CD1c-positive myeloid dendritic cell (primary cell): Measurements from ENCODE around the gene SOX10.
A peak's percentile ranks its signal among the peaks of the same experiment; 100 is the strongest.

ENCODE experiments used
- DNase-seq: peaks from one replicate; pipeline ENCODE4 v3.0.0-alpha.2; 2016; ENCODE audit errors: extremely low spot score

The SOX10 gene

DNA sequence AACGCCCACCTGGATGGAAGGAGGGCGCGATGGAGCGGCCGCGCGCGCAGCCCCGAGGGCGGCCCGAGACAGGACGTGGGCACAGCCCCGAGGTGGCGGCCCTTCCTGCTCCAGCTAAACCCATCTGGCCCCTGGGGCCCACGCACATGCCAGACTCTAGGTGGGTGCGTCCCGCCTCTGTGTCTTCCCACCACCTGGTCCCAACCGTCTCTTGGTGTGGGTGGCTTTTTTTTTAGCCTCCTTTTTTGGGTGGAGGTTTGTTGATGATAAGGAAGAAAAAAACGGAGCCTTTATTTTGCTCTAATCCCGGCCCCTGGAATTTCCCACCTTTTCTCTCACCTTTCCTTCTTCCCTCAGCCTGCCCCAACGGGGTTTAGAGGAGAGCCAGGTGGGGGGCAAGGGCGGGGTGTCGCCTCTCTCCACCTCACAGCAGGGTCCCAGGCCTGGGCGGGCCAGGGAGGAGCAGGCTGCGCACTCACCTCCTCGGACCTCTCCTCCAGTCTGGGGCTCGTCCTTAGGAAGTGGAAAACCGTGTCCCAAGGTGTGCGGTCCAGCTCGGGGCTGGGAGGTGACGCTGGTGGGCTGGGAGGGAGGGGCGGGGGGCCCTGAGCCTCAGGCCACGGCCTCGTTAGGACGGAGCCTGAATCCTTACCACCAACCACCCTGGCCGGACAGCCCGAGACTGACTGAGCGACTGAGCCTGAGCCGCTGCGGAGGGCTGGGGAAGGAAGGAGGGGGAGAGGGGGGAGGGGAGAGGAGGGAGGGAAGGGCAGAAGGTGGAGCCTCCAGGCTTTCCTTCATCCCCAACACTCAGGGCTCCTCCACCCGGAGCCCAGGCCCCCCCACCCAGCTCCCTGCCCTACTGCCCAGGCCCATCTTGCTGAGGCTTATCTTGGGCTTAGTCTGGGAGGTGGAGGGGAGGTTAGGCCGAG is at the start of gene SOX10:
TSS of gene SOX10 (minus strand) at position 696 of the 932 bp plus-strand sequence. CDS start 771 bp downstream, outside the sequence.
- no peak for DNase-seq

DNA sequence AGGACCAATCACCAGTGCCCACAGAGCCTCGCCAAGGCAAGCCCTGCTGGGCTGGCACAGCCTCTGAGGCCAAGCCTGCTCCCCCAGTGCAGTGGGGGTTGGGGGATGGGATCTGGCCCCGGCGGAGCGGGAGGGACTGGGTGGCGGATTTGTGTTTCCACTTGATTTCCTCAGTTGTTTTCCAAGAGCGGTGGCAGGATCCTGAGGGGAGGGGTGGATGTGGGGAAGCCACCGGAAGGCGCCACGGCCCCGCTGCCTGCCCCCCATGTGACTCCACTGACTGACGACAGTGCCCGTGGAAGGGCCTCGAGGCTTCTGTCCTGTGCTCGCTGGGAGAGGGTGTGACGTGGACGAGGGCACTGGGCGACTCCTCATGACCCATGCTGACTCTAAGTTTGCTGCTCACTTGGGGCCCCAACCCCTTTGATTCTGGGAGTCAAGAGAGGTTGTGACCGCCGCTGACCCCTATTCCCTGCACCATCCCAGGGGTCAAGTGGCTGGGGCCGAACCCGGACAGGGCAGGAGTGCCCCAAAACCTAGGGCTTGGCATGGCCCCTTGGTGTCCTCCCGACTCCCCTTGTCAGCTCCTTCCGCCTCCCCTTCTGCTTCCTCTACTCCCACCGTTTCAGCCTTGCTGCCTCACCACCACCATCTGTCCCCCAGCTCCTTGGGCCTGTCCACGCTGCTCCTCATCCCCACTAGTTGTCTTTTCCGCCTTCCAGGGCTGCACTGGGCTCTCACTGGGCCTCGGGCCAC is 49.3 kb upstream of the SOX10 start:
- DNase-seq: no peak

DNA sequence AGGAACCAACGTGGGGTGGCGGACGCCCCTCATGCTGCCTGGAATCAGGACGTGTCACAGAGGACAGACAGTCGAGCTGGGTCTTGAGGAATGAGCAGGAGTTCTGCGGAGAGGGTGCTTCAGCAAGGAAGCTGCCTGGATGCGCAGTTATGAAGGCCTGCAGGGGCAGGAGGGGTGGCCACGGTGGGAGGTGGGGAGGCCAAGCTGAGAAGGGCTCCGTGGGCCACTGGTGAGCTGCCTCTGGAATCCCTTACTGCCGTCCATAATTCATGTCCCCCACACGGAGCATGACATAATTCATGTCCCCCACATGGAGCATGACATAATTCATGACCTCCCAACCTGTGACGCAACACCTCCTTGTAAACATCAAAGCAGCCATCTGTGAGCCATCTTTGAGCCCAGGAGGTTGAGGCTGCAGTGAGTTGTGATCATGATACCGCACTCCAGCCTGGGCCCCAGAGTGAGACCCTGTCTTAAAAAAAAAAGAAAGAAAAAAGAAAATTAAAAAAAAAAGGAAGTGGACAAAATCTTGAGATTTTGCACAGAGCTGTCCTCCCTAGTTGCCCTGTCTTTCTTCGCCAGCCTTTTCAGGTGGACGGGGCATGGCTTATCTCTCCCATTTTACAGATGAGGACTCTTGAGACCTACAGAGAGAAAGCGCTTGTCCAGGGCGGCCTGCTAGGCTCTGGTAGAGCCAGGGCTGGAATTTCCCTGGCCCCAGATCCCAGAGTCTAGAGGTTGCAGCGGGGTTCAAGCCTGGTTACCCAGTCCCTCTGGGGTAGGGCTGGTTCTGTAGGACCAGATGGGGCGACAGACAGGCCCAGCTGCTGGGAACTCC is 48.5 kb upstream of the SOX10 start:
- DNase-seq: peak; percentile 12

DNA sequence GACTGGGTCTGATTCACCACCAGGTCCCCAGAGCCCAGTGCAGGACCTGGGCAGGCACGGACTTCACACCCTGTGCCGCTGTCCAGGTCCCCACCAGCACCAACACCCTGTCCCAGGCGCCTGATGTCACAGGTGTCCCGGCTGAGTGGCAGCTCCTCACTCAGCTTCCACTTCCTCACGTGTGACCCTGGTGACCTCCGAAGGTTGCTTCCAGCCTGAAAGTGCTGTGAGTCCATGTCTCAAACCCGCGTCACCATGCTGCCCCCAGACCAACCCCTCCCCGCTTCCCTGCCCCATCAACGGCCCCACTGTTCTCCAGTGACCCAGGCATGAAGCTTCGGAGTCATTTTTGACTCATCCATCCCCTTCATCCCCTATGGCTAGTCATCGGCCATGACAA is 47.1 kb upstream of the SOX10 start:
- DNase-seq: no peak

DNA sequence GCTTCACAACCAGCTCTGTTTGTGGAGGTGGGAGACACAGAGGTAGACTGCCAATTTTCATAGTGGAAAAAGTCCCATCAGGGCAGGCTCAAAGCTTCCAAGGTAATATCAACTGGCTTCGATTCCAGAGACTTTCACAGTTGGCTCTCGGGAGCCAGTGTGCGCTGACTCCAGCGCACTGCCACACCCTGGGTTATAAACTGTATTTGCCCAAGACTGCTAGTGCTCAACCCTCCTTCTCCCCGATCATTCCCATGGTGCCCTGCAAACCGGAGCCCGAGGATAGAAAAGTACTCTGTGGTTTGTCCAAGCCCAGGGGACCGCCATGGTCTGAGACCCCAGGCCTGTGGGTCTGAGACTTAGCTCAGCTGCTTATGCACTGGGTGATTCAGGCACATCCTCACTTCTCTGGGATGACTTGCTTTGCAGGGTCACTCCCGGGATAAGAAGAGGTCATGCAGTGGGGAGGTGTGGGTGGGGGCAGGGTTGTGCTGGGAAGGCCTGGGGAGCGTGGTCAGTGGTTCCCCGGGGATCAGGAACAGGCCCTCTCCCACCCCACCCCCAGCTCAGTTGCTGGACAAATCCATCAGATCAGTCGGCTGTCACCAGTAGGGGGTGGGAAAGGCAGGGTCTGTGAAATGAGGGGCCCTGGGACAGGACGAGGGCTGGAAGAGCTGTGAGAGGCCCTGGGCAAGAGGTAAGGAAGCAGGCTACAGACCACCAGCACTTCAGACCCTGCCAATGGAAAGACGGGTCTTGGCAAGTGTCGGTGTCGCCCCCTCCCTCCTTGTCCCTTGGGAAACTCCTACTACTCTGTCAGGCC is 46.2 kb upstream of the SOX10 start:
- DNase-seq: no peak

DNA sequence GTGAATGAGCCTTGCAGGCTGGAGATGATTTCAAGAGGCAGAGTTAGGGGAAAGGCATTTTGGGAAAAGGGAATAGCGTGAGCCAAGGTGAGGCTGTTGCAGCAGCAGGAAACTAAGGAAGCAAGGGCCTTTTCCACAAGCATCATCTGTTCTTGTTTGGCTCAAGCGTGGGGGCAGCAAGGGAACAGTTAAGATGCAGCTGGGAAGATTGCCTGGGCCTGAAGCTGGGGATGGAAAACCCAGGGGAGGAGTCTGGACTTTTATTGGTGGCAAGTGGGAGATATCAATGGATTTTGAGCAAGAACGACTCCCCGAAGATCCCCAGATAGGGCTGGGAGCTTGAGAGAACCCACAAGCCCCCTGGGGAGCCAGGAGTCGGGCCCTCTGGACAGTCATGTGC is 45.5 kb upstream of the SOX10 start:
- no peak for DNase-seq

DNA sequence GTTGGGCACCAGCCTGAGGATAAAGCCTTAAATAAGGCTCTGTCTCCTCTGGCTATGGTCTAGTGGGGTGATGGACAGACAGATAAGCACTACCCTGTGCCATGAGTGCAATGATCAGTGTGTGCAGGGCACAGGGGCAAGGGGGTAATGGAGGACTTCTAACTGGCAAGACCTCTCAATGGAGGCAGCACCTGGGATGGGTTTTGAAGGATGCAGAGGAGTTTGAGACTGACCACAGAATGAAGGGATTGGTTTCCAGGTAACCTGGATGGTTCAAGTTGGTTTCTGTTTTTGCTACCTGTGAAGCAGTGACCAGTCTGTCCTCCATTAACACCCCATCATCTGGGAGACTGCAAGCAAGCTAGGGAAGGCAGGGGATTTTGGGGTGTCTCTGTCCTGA is 45.0 kb upstream of the SOX10 start:
- DNase-seq: no peak

DNA sequence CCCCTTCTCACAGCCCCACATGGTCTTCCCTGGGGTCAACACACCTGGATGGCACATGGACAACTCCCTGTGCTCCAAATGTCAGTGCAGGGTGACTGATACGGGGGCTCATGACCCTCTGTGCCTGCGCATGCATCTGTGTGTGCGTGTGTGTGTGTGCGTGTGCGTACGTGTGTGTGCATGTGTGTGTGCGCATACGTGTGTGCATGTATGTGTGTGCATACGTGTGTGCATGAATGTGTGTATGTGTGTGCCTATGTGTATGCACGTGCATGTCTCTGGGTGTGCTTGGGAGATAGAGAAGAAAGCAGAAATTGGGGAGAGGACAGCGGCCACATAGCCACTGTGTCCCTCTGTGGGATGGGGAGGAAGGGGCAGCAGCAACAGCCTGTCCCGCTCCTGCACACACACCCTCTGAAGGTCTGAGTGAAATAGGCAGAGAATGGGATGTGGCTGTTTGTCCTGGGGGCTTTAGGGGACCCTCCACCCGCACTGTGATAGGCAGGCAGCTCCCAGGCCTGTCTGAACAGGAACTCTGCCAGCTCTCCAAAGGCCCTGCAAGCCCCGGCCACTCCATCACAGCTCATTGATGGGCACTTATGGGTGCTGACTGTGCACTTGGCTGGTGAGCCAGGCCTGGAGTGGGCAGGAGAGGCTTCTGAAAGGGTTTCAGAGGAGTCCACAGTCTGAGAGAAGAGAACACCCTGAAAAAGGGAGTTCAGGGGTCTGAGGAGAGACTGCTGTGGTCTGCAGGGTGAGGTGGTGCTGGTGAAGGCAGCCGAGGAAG is 44.2 kb upstream of the SOX10 start:
- DNase-seq: no peak

DNA sequence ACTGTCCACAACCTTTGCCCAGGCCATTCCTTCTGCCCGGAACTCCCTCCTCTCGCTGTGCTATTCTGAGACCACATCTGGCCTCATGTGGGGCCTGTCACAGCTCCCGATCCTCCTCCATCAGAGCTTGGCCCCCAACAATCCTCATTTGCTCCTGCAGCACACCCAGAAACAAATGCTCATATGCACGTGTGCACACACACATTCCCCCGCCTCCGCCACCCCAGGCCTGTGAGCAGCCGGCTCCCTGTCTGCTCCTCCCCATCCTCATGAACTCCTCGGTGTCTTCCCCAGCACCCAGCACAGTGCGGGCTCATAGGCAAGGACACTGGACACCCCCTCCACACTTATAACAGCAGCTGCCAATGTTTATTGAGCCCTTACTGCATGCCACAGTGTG is 43.1 kb upstream of the SOX10 start:
- DNase-seq: no peak

DNA sequence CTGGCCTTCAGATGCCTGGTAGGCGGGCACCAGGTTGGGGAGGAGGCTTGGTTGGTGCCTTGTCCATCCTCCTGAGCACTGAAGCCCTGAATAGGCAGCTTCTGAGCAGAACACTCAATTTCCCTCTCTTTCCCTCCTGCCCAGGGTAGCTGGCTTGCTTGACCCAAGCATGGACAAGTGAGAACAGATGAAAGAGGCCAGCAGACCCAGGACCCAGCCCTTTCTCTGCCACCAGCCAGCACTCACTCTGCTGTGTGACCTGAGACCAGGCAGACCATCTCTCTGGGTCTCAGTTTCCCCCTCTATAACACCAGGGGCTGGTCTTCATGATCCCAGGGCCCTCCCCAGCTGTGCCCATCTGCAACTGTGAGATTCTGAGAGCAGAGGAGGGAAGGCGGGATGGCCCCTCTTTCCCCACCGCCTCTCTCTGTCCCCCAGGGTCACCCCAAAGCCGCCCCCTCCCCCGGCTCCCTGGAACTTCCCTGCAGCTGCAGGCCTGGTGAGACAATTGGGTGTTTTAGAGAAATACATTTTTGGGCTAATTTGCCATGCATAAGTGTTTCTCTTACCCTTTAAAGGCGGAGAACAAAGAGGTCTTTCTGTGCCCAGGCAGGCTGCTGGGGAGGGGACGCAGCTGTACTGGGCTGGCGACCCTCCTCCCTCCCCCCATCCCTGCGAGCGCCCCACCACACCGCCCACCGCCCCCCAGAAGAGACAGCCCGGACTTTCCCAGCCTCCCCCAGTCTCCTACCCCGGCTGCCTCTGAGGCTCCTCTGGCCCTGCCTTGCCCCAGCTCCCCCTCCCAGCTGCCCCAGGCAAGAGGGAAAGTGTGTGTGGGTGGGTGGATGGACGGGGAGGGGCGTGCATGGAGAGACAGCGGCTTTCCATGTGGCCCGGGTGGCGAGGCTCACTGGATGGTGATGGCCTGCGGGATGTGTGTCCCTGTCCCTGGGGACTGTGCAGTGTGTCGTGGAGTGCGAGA is 42.1 kb upstream of the SOX10 start:
- no peak for DNase-seq

DNA sequence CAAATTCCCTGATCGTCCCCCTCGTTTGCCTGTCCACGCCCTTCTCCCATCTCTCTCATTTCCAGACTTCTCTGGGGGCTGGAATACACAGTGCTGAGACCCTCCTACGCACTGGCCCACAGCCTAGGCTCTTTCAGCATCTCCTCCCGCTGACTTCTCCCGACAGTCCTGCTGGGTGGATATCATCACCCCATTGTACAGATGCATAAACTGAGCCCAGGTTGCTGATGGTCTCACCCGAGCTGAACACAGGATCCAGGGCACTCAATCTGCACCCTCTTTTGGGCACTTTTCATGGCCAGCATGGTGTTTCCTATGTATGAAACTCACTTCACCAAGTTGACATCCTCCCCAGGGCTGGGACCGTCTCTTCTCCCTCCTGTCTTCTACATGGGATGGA is 41.2 kb upstream of the SOX10 start:
- DNase-seq: no peak

DNA sequence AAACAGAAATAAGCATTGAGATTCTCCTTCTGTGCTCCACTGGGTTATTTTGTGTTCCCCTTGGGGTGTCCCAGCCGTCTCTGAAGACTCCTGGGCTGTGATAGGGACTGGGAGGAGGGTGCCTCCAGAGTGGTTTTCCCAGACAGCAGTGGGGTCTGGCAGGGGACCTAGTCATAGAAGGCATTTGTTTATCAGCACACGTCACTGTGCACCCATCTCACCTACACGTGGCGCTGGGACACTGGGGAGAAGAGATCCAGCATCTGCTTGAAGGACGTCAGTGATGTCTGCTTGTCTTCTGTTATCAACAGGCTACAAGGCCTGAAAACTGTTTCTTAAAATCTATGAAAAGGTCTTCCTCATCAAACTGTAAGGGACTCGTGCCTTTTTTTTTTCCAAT is 38.7 kb upstream of the SOX10 start:
- no peak for DNase-seq

DNA sequence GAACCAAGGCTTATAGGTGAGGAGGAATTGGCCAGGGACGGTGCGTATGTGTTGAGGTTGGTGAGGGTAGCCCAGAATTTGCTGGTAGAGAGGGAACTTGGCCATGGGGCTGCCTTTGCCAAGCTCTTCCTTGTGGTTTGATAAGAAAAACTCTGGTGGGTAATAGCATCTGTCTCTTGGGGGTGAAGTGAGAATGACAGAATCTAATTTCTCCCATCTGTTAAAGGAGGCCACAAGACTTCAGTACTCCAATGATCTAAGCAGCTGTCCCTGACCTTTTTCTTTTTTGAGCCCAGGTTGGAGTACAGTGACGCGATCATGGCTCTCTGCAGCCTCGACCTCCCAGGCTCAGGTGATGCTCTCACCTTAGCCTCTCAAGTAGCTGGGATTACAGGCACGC is 36.9 kb upstream of the SOX10 start:
- no peak for DNase-seq

DNA sequence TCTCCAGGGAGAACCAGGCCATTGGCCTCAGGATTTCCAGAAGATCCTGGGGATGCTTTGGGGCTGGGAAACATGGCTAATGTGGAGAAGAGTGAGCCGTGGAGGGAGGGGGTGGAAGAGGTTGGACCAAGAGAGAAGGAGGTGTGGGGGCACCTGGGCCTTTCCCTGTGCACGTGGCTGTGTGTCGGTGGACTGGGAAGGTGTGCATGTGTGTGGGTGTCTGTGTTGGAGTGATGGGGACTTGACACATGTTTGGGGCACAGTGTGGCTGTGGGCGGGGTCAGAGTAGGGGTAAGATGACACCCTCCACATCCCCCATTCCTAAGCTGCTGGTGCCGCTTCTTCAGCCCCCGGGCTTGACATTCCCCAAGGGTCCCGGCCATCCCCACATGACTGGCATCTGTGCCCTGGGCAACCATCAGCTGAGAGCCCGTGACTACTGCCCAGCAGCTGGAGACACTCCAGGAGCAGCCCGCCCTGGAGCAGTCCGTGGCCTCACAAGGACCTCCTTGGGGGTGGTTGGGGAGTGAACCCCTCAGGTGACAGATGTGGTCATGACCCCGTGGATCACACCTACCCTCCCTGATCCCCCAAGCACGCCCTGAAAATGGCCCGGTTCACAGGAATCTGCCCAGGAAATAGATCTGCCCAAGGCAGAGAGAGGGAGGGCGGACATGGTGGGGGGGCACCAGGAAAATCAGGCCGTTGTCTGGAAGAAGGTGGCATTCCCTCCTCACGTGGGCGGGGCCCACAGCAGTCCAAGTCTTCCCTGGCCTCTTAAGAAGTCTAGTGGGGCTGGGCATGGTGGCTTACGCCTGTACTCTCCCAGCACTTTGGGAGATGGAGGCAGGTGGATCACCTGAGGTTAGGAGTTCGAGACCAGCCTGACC is 34.8 kb upstream of the SOX10 start:
- no peak for DNase-seq

DNA sequence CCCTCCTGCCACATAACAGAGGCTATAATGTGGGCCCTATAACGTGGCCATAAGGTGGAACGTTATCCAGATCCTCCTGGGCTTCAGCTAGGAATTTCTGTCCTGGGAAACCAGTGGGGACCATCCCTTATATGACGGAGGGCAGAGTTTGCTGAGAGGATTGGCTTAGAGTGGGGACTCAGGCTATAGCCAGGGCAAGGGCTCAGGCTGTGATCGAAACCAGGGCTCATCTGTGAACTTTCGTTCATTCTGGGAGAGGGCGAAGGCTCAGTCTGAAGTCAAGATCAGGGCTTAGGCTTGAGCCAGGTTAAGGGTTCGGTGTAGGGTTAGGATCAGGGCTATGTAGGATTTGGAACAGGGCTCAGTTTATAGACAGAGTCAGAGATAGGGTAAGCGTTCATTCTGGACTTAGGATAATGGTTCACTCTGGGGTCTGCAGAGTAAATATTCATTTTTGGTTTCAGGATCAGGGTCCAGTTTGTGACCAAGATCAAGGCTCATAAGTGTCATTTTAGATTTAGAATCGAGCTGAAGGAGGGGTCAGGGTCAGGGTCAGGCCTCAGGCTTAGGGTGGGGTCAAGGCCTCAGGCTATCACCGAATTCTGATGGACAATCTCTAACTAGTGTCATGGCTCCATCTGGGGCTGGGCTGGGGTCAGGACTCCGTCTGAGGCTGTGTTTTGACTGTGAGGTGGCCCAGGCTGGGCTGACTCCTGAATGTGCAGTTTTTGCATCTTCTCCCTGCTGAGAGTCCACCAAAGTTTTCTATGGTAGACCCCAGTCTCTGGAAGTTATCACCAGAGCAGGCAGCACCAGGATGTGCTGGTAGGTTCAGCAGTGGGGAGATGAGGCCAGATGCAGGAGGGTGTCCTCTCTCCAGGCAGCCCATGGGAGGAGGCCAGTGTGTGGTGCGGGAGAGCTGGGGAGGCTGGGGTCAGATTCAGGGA is 33.9 kb upstream of the SOX10 start:
- no peak for DNase-seq

DNA sequence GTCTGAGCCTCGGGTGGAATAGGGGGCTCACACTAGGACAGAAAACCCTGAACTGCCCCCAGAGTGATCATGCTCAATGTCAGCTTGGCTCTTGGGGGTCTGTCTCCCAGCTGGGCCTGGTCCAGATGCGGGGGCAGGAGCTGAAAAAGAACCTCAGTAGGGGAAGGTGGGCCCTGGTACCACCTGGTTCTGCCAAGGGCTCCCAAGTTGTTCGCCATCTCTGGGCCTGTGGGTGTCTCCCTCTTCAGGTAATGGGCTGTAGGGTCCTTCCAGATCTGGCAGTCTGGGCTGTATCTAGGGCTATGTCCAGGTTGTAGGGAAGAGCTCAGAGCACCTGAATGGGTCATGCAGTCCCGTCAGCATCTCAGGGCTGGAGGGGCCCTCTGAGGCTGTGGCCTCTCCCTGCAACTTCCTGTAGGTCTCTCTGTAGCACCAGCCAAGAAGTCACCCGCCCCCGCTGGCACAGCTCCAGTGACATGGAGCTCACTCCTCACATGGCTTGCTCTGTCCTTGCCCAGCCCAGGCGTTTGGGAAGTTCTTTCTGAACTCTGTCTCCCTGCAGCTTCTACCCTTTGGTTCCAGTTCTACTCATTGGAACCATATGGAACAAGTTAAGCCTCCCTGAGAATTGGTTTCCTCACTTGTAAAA is 33.0 kb upstream of the SOX10 start:
- DNase-seq: peak; percentile 67
